Tibial artery (tissue), 4 donors: ENCODE results near the gene TXNDC15.

Experiments used
- DNase-seq, 2 donors: peaks; one replicate each; pipeline ENCODE4 v3.0.0-alpha.2; 2019
- H3K27ac ChIP-seq, 2 donors: fragments of 200-600 bp; sonication (generic) in 1 of 2; 1 replicate in 1 of 2; 2 replicates in 1 of 2; pipeline ENCODE4 v1.5.1; 2018 to 2019; ENCODE audit warnings: mild to moderate bottlenecking in 1 of 2
- H3K27me3 ChIP-seq, 2 donors: fragments of 200-600 bp; sonication (generic) in 1 of 2; one replicate each; pipeline versions ENCODE4 v1.5.1 to v1.6.0; 2016 to 2019
- H3K36me3 ChIP-seq, 3 donors: fragments of 200-600 bp; sonication (generic) in 2 of 3; one replicate each; pipeline ENCODE4 v1.5.1; 2016 to 2019; ENCODE audit warnings: mild to moderate bottlenecking in 2 of 3
- H3K4me1 ChIP-seq, 4 donors: fragments of 200-600 bp; sonication (generic) in 2 of 4; 1 replicate in 3 of 4; 2 replicates in 1 of 4; pipeline ENCODE4 v1.5.1; 2016 to 2019
- H3K4me3 ChIP-seq, 2 donors: fragments of 200-600 bp; sonication (generic) in 1 of 2; 1 replicate in 1 of 2; 2 replicates in 1 of 2; pipeline ENCODE4 v1.5.1; 2018 to 2019; ENCODE audit warnings: mild to moderate bottlenecking in 2 of 2
- H3K9me3 ChIP-seq, 3 donors: fragments of 200-600 bp; sonication (generic) in 1 of 3; one replicate each; pipeline ENCODE4 v1.5.1; 2016 to 2019
- CTCF ChIP-seq, 2 experiments: fragments of 200-600 bp in 1 of 2; fragments of 450-650 bp in 1 of 2; IDR thresholded peaks; one replicate each; pipeline ENCODE4 v1.5.1; 2017 to 2019; ENCODE audit warnings: antibody characterized with exemption in 2 of 2, mild to moderate bottlenecking in 1 of 2, moderate library complexity in 1 of 2
- intact Hi-C: fragments of 100-400 bp; cut with DNase I; formaldehyde crosslinking; loops from one replicate; pipeline ENCODE4 v1.15.0; 2023; ENCODE audit warnings: low total_unique reads

The TXNDC15 gene

GRCh38 chr5:134864707-134865106 is 9.5 kb upstream of the TXNDC15 start:
- Histone ChIP-seq H3K4me1 (peaks cover 0 to 6% (median 0%) of the 10 kb centered on the region in 4 donors), H3K4me3 (no peak overlapping the region), H3K27me3 (no peaks in the 10 kb centered on the region), H3K27ac (no peak overlapping the region), H3K9me3 (no peaks in the 10 kb centered on the region), H3K36me3 (peaks cover 11 to 23% (median 21%) of the 10 kb centered on the region in 3 donors)
- intact Hi-C loops, result no loop called here
- no peak for DNase-seq
- no peak for TF ChIP-seq CTCF (IDR thresholded peaks at IDR 0.05)

GRCh38 chr5:134873494-134873893 is 677 bp upstream of the TXNDC15 start:
- intact Hi-C loops, result no loop called here
- peak overlapping the region; percentile 84 to 91 for H3K4me3 ChIP-seq
- peak overlapping the region; percentile 96 to 97 for H3K27ac ChIP-seq
- TF ChIP-seq CTCF (IDR thresholded peaks at IDR 0.05), result no peak
- no peaks in the 10 kb centered on the region for H3K9me3 ChIP-seq
- DNase-seq, result no peak
- no peaks in the 10 kb centered on the region for H3K27me3 ChIP-seq
- H3K4me1 ChIP-seq, result peaks cover 0 to 21% (median 16%) of the 10 kb centered on the region in 4 donors
- peaks cover 0 to 3% (median 0%) of the 10 kb centered on the region in 3 donors for H3K36me3 ChIP-seq

GRCh38 chr5:134874831-134875655 is 872 bp downstream of the TXNDC15 start:
- Histone ChIP-seq H3K27ac (peak overlapping the region; percentile 96 to 97), H3K27me3 (no peaks in the 10 kb centered on the region), H3K9me3 (no peaks in the 10 kb centered on the region), H3K36me3 (peaks cover 0 to 6% (median 0%) of the 10 kb centered on the region in 3 donors), H3K4me3 (peak overlapping the region; percentile 84 to 91), H3K4me1 (peaks cover 0 to 21% (median 16%) of the 10 kb centered on the region in 4 donors)
- peak; percentile 80 to 84 for DNase-seq
- TF ChIP-seq CTCF (IDR thresholded peaks at IDR 0.05), result no peak
- intact Hi-C loops, result loop anchor here (2.0 kb wide), 1 partner anchor 30 kb away; the partner anchor contains the start of gene PCBD2

DNA sequence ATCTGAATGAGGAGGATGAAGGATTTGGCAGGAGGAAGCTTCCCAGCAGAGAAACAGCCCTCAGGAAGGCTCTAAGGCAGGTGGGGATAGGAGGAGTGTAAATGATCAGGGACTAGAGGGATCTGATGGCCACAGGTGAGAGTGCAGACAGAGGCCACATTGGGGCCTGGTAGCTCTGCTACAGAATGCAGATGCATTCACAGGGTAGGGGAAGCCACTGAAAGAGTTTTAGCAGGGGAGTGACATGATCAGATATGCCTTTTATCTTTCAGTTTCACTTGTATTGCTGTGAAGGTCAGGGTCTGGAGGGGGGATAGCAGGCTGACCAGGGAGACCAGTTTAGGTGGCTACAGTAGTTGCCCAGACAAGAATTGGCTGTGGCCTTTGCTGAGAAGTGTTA is 3.0 kb downstream of the TXNDC15 start:
- Histone ChIP-seq H3K4me1 (peaks cover 0 to 21% (median 16%) of the 10 kb centered on the region in 4 donors), H3K27ac (no peak overlapping the region), H3K4me3 (no peak overlapping the region), H3K9me3 (no peaks in the 10 kb centered on the region), H3K36me3 (peaks cover 0 to 6% (median 0%) of the 10 kb centered on the region in 3 donors), H3K27me3 (no peaks in the 10 kb centered on the region)
- TF ChIP-seq CTCF (IDR thresholded peaks at IDR 0.05), result no peak
- DNase-seq, result no peak
- intact Hi-C loops, result no loop called here

DNA sequence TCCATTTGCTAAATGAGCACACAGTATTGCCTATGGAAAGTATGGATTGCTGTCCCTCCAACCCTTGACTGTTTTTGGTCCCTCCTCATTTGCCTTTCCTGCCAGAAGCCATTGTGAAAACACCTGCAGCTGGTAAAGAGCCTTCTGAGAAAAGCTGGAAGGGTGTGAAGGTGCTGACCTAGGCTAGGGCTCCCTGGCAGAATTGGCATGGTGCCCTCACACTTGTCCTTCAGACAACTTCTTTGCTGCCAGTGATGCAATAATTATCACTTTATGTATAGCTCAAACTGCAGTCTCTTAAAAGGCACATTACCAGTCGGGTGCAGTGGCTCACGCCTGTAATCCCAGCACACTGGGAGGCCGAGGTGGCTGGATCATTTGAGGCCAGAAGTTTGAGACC is 4.2 kb downstream of the TXNDC15 start:
- TF ChIP-seq CTCF (IDR thresholded peaks at IDR 0.05), result no peak

More for the DNA sequence above, 4.2 kb downstream of the TXNDC15 start:
- H3K9me3 ChIP-seq, result no peaks in the 10 kb centered on the region
- H3K27me3 ChIP-seq, result no peaks in the 10 kb centered on the region
- intact Hi-C loops, result no loop called here
- H3K4me3 ChIP-seq, result no peak overlapping the region
- H3K4me1 ChIP-seq, result peaks cover 0 to 21% (median 16%) of the 10 kb centered on the region in 4 donors
- DNase-seq, result no peak
- H3K27ac ChIP-seq, result no peak overlapping the region
- peaks cover 0 to 6% (median 0%) of the 10 kb centered on the region in 3 donors for H3K36me3 ChIP-seq
